Measurements from ENCODE around the gene LYZL6.

GRCh38 chr17:35891269-35891668, 52.2 kb downstream of the LYZL6 start:
- TF ChIP-seq CTCF (IDR thresholded peaks at IDR 0.05) (no peak), POLR2A (IDR thresholded peaks at IDR 0.05) (no peak)

Measured in thyroid gland (tissue), 4 donors.